ENCODE data around the gene SH3RF1.

DNA sequence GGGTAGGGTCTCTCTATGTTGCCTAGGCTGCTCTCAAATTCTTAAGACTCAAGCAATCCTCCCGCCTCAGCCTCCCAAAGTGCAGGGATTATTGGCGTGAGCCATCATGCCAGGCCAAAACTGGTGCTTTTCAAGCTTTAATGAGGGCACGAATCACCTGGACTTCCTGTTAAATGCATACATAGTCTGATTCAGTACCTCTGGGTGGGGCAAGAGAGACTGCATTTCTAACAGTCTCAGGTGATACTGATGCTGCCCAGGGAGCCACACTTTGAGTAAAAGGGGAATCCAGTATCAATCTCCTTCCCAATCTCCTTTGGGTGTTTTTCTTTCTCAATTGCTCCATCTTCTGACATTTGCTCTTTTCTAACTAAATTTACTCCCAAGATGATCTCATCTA is 96.5 kb downstream of the SH3RF1 start:
- no peak for TF ChIP-seq EZH2 (IDR thresholded peaks at IDR 0.05; ENCODE audit: borderline replicate concordance, low read depth, low read length, severe bottlenecking)
- TF ChIP-seq, protein P1, sequence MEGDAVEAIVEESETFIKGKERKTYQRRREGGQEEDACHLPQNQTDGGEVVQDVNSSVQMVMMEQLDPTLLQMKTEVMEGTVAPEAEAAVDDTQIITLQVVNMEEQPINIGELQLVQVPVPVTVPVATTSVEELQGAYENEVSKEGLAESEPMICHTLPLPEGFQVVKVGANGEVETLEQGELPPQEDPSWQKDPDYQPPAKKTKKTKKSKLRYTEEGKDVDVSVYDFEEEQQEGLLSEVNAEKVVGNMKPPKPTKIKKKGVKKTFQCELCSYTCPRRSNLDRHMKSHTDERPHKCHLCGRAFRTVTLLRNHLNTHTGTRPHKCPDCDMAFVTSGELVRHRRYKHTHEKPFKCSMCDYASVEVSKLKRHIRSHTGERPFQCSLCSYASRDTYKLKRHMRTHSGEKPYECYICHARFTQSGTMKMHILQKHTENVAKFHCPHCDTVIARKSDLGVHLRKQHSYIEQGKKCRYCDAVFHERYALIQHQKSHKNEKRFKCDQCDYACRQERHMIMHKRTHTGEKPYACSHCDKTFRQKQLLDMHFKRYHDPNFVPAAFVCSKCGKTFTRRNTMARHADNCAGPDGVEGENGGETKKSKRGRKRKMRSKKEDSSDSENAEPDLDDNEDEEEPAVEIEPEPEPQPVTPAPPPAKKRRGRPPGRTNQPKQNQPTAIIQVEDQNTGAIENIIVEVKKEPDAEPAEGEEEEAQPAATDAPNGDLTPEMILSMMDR (IDR thresholded peaks at IDR 0.05; ENCODE audit: borderline replicate concordance, extremely low read depth, low read length, poor library complexity, severe bottlenecking), result no peak

Measured in DND-41 (cell line).